Liver (tissue), 3 donors: ENCODE results near the gene NPAS2.

ENCODE experiments used
- MAX ChIP-seq: IDR thresholded peaks from 2 replicates; pipeline ENCODE4 v1.6.1; 2016; ENCODE audit warnings: antibody characterized with exemption
- SP1 ChIP-seq: IDR thresholded peaks from 2 replicates; pipeline ENCODE4 v1.6.1; 2018; ENCODE audit warnings: antibody characterized with exemption, mild to moderate bottlenecking
- YY1 ChIP-seq: IDR thresholded peaks from 2 replicates; pipeline ENCODE4 v1.6.1; 2016; ENCODE audit warnings: antibody characterized with exemption, mild to moderate bottlenecking
- TF ChIP-seq, protein P1 (sequence below): fragments of 150-350 bp; IDR thresholded peaks from 2 replicates; pipeline ENCODE4 v1.5.1; 2017; ENCODE audit warnings: improper control_type of control experiment, low read depth, low read length; ENCODE audit not compliant: missing input control
- donor health status: healthy.
- donor health status: healthy.

DNA sequence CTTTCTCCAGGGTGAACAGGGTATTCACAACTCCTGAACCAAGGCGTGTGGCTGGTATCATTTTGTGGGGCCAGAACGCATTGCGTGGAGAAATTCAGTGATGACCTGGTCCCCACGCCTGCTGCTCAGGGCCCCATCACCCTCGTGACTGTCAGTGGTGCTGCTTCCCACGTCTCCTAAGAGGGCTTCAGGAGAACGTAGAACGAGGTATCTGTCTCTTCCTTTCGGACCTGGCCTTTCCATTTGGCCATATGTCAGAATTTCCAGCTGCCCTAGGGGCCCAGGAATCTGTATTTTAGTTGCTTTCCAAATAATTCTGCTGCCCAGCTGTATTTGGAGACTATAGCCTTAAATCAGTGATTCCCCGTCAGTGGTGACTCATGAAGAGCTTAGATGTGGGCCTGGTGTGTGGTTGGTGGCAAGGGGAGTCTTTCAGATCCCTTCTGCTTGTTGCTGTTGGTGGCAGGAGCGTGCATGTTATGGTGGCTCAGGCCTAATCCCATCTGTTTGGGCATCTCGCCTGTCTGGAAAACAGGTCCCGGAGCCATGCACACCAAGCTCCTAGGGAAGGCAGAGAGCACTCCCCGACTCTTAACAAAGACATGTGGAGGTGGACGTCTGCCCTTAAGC is 56.4 kb downstream of the NPAS2 start:
- TF ChIP-seq MAX: no peak
- TF ChIP-seq, protein P1, sequence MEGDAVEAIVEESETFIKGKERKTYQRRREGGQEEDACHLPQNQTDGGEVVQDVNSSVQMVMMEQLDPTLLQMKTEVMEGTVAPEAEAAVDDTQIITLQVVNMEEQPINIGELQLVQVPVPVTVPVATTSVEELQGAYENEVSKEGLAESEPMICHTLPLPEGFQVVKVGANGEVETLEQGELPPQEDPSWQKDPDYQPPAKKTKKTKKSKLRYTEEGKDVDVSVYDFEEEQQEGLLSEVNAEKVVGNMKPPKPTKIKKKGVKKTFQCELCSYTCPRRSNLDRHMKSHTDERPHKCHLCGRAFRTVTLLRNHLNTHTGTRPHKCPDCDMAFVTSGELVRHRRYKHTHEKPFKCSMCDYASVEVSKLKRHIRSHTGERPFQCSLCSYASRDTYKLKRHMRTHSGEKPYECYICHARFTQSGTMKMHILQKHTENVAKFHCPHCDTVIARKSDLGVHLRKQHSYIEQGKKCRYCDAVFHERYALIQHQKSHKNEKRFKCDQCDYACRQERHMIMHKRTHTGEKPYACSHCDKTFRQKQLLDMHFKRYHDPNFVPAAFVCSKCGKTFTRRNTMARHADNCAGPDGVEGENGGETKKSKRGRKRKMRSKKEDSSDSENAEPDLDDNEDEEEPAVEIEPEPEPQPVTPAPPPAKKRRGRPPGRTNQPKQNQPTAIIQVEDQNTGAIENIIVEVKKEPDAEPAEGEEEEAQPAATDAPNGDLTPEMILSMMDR: no peak
- TF ChIP-seq YY1: no peak
- TF ChIP-seq SP1: no peak
